Heart left ventricle (tissue), 13 donors: ENCODE measurements around the gene UBXN4.

Experiments used
- POLR2A ChIP-seq, 2 donors: fragments of 450-650 bp; IDR thresholded peaks; one replicate each; pipeline ENCODE4 v1.6.1; 2017; ENCODE audit warnings: antibody characterized with exemption in 2 of 2, mild to moderate bottlenecking in 2 of 2, moderate library complexity in 2 of 2
- TF ChIP-seq, protein P1 (sequence below), 12 donors: fragments of 200-600 bp; sonication (generic) in 4 of 12; IDR thresholded peaks; one replicate each; pipeline versions ENCODE4 v1.5.0 to v1.8.0; 2018 to 2022; ENCODE audit warnings: antibody characterized with exemption in 12 of 12, mild to moderate bottlenecking in 5 of 12
- donor health status: ischemic (EF 13 %, LVEDD 7.1; RV severe dilation, severe dysfunction).
- donor health status: DM: no; HTN: yes; CAD: no.
- donor health status: DM: no; HTN: no; CAD: no.
- donor health status: ischemic (EF 25% LVEDD 6.9; RV normal size, moderate dysfunction).
- donor health status: ischemic (EF 25% LVEDD 5.7; RV mildly dilated, moderate dysfunction).
- donor health status: ischemic (EF 35%, LVEDD 5.7; RV mildly dilated, moderate dysfunction).
- donor health status: nonischemic (EF 11% LVEDD 7.7; RV severe dilation, severe dysfunction).
- donor health status: DM: yes; HTN: yes; CAD: no.
- donor health status: PGD.
- donor health status: ischemic (EF 29% LVEDD 5.4; RV normal size, mild dysfunction).
- donor health status: nonischemic (EF 23%, LVEDD 6.1; RV moderate dilation, normal function).

DNA sequence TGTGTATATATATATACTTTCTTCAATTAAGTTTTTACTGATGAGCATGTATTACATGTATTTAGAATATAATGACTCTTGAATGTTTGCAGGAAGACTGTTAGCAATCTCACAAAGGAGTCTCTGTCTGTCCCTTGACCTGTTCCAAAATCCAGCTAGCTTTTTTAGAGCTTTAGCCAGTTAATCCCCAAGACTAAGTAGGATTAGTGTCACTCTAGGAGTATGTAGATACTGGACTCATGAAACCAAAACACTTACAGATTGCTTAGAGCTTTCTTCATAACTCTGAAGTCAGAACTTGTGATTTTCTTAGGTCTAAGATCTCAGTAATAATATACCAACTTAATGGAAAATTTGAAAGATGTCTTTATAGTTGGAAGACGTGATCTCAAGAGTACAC is 2.2 kb downstream of the UBXN4 start:
- TF ChIP-seq, protein P1, sequence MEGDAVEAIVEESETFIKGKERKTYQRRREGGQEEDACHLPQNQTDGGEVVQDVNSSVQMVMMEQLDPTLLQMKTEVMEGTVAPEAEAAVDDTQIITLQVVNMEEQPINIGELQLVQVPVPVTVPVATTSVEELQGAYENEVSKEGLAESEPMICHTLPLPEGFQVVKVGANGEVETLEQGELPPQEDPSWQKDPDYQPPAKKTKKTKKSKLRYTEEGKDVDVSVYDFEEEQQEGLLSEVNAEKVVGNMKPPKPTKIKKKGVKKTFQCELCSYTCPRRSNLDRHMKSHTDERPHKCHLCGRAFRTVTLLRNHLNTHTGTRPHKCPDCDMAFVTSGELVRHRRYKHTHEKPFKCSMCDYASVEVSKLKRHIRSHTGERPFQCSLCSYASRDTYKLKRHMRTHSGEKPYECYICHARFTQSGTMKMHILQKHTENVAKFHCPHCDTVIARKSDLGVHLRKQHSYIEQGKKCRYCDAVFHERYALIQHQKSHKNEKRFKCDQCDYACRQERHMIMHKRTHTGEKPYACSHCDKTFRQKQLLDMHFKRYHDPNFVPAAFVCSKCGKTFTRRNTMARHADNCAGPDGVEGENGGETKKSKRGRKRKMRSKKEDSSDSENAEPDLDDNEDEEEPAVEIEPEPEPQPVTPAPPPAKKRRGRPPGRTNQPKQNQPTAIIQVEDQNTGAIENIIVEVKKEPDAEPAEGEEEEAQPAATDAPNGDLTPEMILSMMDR (IDR thresholded peaks at IDR 0.05), result no peak
- TF ChIP-seq POLR2A (IDR thresholded peaks at IDR 0.05), result no peak
